CD4-positive, alpha-beta T cell (primary cell): ENCODE measurements around the gene ZMIZ2. TPM values are rescaled to one million over a fixed set of nuclear protein-coding genes. Genes with fewer than 3 reads are reported as not detected.

Source experiments
- ATAC-seq: fragments of 200-7000 bp; cut with Tn5 transposase; one replicate; pipeline ENCODE4 v1.10.0; 2022; ENCODE audit warnings: mild to moderate bottlenecking; ENCODE audit not compliant: poor library complexity
- CTCF ChIA-PET: fragments of 350-600 bp; sonication (Branson Sonifier 250); formaldehyde crosslinking; loops from one replicate; lab custom pipeline; 2021; ENCODE audit warnings: antibody characterized with exemption, inconsistent platforms; lab: Charles Lee
- POLR2A ChIA-PET: fragments of 350-600 bp; sonication (Branson Sonifier 250); formaldehyde crosslinking; loops from one replicate; lab custom pipeline; 2021; ENCODE audit warnings: antibody characterized with exemption, inconsistent platforms; lab: Charles Lee
- DNase-seq, 14 experiments: peaks; one replicate each; pipeline ENCODE4 v3.0.0-alpha.2; 2013 to 2020; ENCODE audit warnings: mixed read lengths in 2 of 14
- H3K27ac ChIP-seq, 2 donors: one replicate each; pipeline versions ENCODE4 v1.5.1 to v1.7.0; 2013; ENCODE audit warnings: low read length in 2 of 2, low read depth in 1 of 2, mild to moderate bottlenecking in 1 of 2
- H3K27me3 ChIP-seq, 2 experiments: 1 replicate in 1 of 2; 2 replicates in 1 of 2; pipeline versions ENCODE4 v1.6.1 to v1.7.0; 2013; ENCODE audit warnings: low read length in 2 of 2, control low read depth in 1 of 2, mild to moderate bottlenecking in 1 of 2, moderate library complexity in 1 of 2; ENCODE audit not compliant: insufficient read depth in 2 of 2, control insufficient read depth in 1 of 2
- H3K36me3 ChIP-seq: one replicate; pipeline ENCODE4 v1.6.1; 2013; ENCODE audit warnings: low read length, control low read depth; ENCODE audit not compliant: insufficient read depth
- H3K4me1 ChIP-seq: one replicate; pipeline ENCODE4 v1.6.1; 2013; ENCODE audit warnings: low read length, control low read depth; ENCODE audit not compliant: insufficient read depth
- H3K4me3 ChIP-seq: one replicate; pipeline ENCODE4 v1.5.1; 2013; ENCODE audit warnings: mild to moderate bottlenecking, low read length, moderate library complexity
- H3K9me3 ChIP-seq, 2 experiments: 1 replicate in 1 of 2; 2 replicates in 1 of 2; pipeline versions ENCODE4 v1.6.1 to v1.7.0; 2013; ENCODE audit warnings: low read length in 2 of 2, mild to moderate bottlenecking in 2 of 2, control low read depth in 1 of 2, moderate library complexity in 1 of 2; ENCODE audit not compliant: control insufficient read depth in 1 of 2, insufficient read depth in 1 of 2
- H3K27ac Mint-ChIP-seq: one replicate; pipeline ENCODE4 v1.8.0; 2020; ENCODE audit warnings: mixed read lengths
- H3K27me3 Mint-ChIP-seq: one replicate; pipeline ENCODE4 v1.8.0; 2021; ENCODE audit warnings: mixed read lengths
- H3K36me3 Mint-ChIP-seq: one replicate; pipeline ENCODE4 v1.8.0; 2021; ENCODE audit warnings: low read depth, mixed read lengths
- H3K4me1 Mint-ChIP-seq: one replicate; pipeline ENCODE4 v1.8.0; 2021; ENCODE audit warnings: low read depth, mixed read lengths
- H3K4me3 Mint-ChIP-seq: one replicate; pipeline ENCODE4 v1.8.0; 2020; ENCODE audit warnings: mild to moderate bottlenecking, mixed read lengths
- H3K9me3 Mint-ChIP-seq: one replicate; pipeline ENCODE4 v1.8.0; 2020; ENCODE audit warnings: mixed read lengths
- CTCF ChIP-seq: fragments of 200-600 bp; IDR thresholded peaks from one replicate; pipeline ENCODE4 v1.8.0; 2022; ENCODE audit warnings: antibody characterized with exemption, mild to moderate bottlenecking
- intact Hi-C, 2 experiments: fragments of 100-400 bp; cut with DNase I in 1 of 2; cut with micrococcal nuclease in 1 of 2; formaldehyde crosslinking; loops; one replicate each; pipeline versions ENCODE4 v1.15.1 to v1.9.0; 2023 to 2025; cut with DNase I, micrococcal nuclease
- total RNA-seq, 174 experiments: library from RNA in 2 of 174; stranded (reverse) in 2 of 174; gene quantifications; one replicate each; pipeline ENCODE4 v1.2.3 and lab custom pipeline; 2021 to 2026

Gene ZMIZ2
- total RNA-seq, 2 experiments from 2014 or later = 81.5 to 82.0 TPM

- Mint-ChIP-seq H3K4me3 (no peak overlapping the region), H3K9me3 (no peaks in the 10 kb centered on the region), H3K36me3 (no peaks in the 10 kb centered on the region), H3K27me3 (no peaks in the 10 kb centered on the region), H3K27ac (no peak overlapping the region), H3K4me1 (no peaks in the 10 kb centered on the region)
- POLR2A ChIA-PET = no interaction called here
- H3K36me3 ChIP-seq = no peaks in the 10 kb centered on the region
- H3K27ac ChIP-seq = no peak overlapping the region
- no peak overlapping the region for H3K4me3 ChIP-seq
- no peaks in the 10 kb centered on the region for H3K4me1 ChIP-seq
- CTCF ChIA-PET = no interaction called here
- intact Hi-C loops = loop anchor here in 1 of 2 experiments (5.0 kb wide), 1 partner anchor 32 kb away; the partner anchor contains the start of gene H2AZ2
- H3K9me3 ChIP-seq = no peaks in the 10 kb centered on the region
- H3K27me3 ChIP-seq = no peaks in the 10 kb centered on the region
- no peak for TF ChIP-seq CTCF
- DNase-seq (no peak), ATAC-seq (no peak)
Observed at GRCh38 chr7:44814919-44815318, 66.3 kb downstream of the ZMIZ2 start.

GRCh38 chr7:44819292-44819691 lies 70.6 kb downstream of the ZMIZ2 start:
- Histone ChIP-seq H3K9me3 (no peaks in the 10 kb centered on the region), H3K4me3 (no peak overlapping the region), H3K27ac (no peak overlapping the region), H3K4me1 (no peaks in the 10 kb centered on the region), H3K27me3 (no peaks in the 10 kb centered on the region), H3K36me3 (no peaks in the 10 kb centered on the region)
- no peak for TF ChIP-seq CTCF
- Mint-ChIP-seq H3K27me3 (no peaks in the 10 kb centered on the region), H3K36me3 (peaks cover 6% of the 10 kb centered on the region), H3K4me1 (peaks cover 5% of the 10 kb centered on the region), H3K27ac (no peak overlapping the region), H3K4me3 (no peak overlapping the region), H3K9me3 (no peaks in the 10 kb centered on the region)
- ATAC-seq (no peak), DNase-seq (no peak)
- CTCF ChIA-PET = no interaction called here
- POLR2A ChIA-PET = no interaction called here
- intact Hi-C loops = no loop called here

Other genes with a start within 250 kb of the ZMIZ2 start
- under 1 TPM in 1 of 2 experiments, not detected in 1; 0.08 TPM for gene NPC1L1, start 207.5 kb upstream of the ZMIZ2 start, total RNA-seq
- gene DDX56, start 174.9 kb upstream of the ZMIZ2 start, total RNA-seq = 100 to 1,000 TPM; 126 to 127 TPM
- gene TMED4, start 166.6 kb upstream of the ZMIZ2 start, total RNA-seq = 100 to 1,000 TPM; 134 to 138 TPM
- 10 to 100 TPM; 39.8 to 43.8 TPM for gene OGDH, start 142.2 kb upstream of the ZMIZ2 start, total RNA-seq
- 100 to 1,000 TPM; 410 to 423 TPM for gene PPIA, start 47.8 kb downstream of the ZMIZ2 start, total RNA-seq
- 100 to 1,000 TPM; 145 to 156 TPM for gene H2AZ2, start 99.2 kb downstream of the ZMIZ2 start, total RNA-seq
- gene PURB, start 136.7 kb downstream of the ZMIZ2 start, total RNA-seq = 10 to 100 TPM; 17.0 to 17.4 TPM
- gene MYO1G, start 230.2 kb downstream of the ZMIZ2 start, total RNA-seq = 100 to 1,000 TPM; 155 to 157 TPM